Stimulated activated CD8-positive, alpha-beta memory T cell treated with anti-CD3 and anti-CD28 coated beads, Interleukin-12 subunit alpha, Interleukin-12 subunit beta, amount 100 ng/mL, for 24 hours (primary cell): Measurements from ENCODE around the gene KCNQ1.

Experiments used
- DNase-seq: peaks from one replicate; pipeline ENCODE4 v3.0.0-alpha.2; 2020; ENCODE audit errors: extremely low read depth

The KCNQ1 gene

GRCh38 chr11:2862395-2863275 lies 417.8 kb downstream of the KCNQ1 start:
- no peak for DNase-seq

- no peak for DNase-seq
Measured at GRCh38 chr11:2863276-2863618, 418.4 kb downstream of the KCNQ1 start.

GRCh38 chr11:2864901-2865300 lies 420.1 kb downstream of the KCNQ1 start:
- no peak for DNase-seq

GRCh38 chr11:2865922-2866577 lies 421.2 kb downstream of the KCNQ1 start:
- no peak for DNase-seq

GRCh38 chr11:2867142-2867541 lies 422.3 kb downstream of the KCNQ1 start:
- no peak for DNase-seq

GRCh38 chr11:2867722-2868505 lies 423.1 kb downstream of the KCNQ1 start:
- DNase-seq = no peak

GRCh38 chr11:2868506-2869133 lies 423.8 kb downstream of the KCNQ1 start:
- DNase-seq = no peak

- DNase-seq = no peak
Measured at GRCh38 chr11:2869134-2869526, 424.3 kb downstream of the KCNQ1 start.

GRCh38 chr11:2869561-2870427 lies 425.0 kb downstream of the KCNQ1 start:
- DNase-seq = no peak

- no peak for DNase-seq
Measured at GRCh38 chr11:2870460-2870859, 425.7 kb downstream of the KCNQ1 start.

- DNase-seq = no peak
Measured at GRCh38 chr11:2870969-2871680, 426.3 kb downstream of the KCNQ1 start.

GRCh38 chr11:2874963-2875362 lies 430.2 kb downstream of the KCNQ1 start:
- DNase-seq = no peak

GRCh38 chr11:2877474-2877873 lies 432.7 kb downstream of the KCNQ1 start:
- no peak for DNase-seq

- no peak for DNase-seq
Measured at GRCh38 chr11:2878782-2879181, 434.0 kb downstream of the KCNQ1 start.

- no peak for DNase-seq
Measured at GRCh38 chr11:2880646-2881045, 435.8 kb downstream of the KCNQ1 start.

- no peak for DNase-seq
Measured at GRCh38 chr11:2881076-2881980, 436.5 kb downstream of the KCNQ1 start.

- DNase-seq = no peak
Measured at GRCh38 chr11:2881981-2882375, 437.2 kb downstream of the KCNQ1 start.

GRCh38 chr11:2882396-2883110 lies 437.7 kb downstream of the KCNQ1 start:
- no peak for DNase-seq

- DNase-seq = no peak
Measured at GRCh38 chr11:2883640-2883978, 438.8 kb downstream of the KCNQ1 start.
